ENCODE measurements around the gene TMEM255B. TPM values are rescaled to one million over a fixed set of nuclear protein-coding genes. Genes with fewer than 3 reads are reported as not detected.

The TMEM255B gene
- total and polyA plus RNA-seq, 11 donors: 1.4 to 20.3 (median 4.4) TPM

- no peak for TF ChIP-seq CTCF (IDR thresholded peaks at IDR 0.05)
- TF ChIP-seq POLR2A (IDR thresholded peaks at IDR 0.05): no peak
- 84 to 90% (median 88%) methylated on average over 12 of the region's 12 CpGs for WGBS, 4 donors
- no peak overlapping the region for H3K27ac ChIP-seq
Measured at GRCh38 chr13:113746671-113747070, 12.4 kb upstream of the TMEM255B start.

GRCh38 chr13:113747291-113747833 is 11.7 kb upstream of the TMEM255B start:
- Histone ChIP-seq H3K27ac (peak overlapping the region in 3 of 12 donors; percentile 37 to 55 (median 37)), H3K27me3 (no peaks in the 10 kb centered on the region), H3K36me3 (no peaks in the 10 kb centered on the region), H3K9me3 (no peaks in the 10 kb centered on the region), H3K4me1 (peaks cover 0 to 8% (median 0%) of the 10 kb centered on the region in 12 donors), H3K4me3 (no peak overlapping the region)
- ATAC-seq (peak; percentile 69 to 87 (median 82)), DNase-seq (peak in 3 of 5 donors; percentile 50 to 67 (median 67))
- TF ChIP-seq POLR2A (IDR thresholded peaks at IDR 0.05): no peak
- intact Hi-C loops (cut with DNase I): no loop called here
- 60 to 70% (median 65%) methylated on average over 22 to 25 of the region's 25 CpGs for WGBS, 4 donors

More at GRCh38 chr13:113746671-113747070, 12.4 kb upstream of the TMEM255B start:
- ATAC-seq (no peak), DNase-seq (peak in 1 of 5 donors; percentile 16)
- Histone ChIP-seq H3K27me3 (peaks cover 0 to 3% (median 0%) of the 10 kb centered on the region in 9 donors), H3K4me3 (no peak overlapping the region), H3K36me3 (no peaks in the 10 kb centered on the region), H3K9me3 (no peaks in the 10 kb centered on the region), H3K4me1 (peaks cover 0 to 13% (median 0%) of the 10 kb centered on the region in 12 donors)
- intact Hi-C loops (cut with DNase I): no loop called here

GRCh38 chr13:113748101-113748861 is 10.7 kb upstream of the TMEM255B start:
- DNase-seq (peak in 1 of 5 donors; percentile 57), ATAC-seq (peak; percentile 23 to 85 (median 48))
- H3K27ac ChIP-seq: peak overlapping the region in 1 of 12 donors; percentile 19

GRCh38 chr13:113748862-113749451 is 10.1 kb upstream of the TMEM255B start:
- Histone ChIP-seq H3K27ac (no peak overlapping the region), H3K27me3 (no peaks in the 10 kb centered on the region), H3K36me3 (no peaks in the 10 kb centered on the region), H3K9me3 (no peaks in the 10 kb centered on the region), H3K4me3 (no peak overlapping the region), H3K4me1 (peaks cover 0 to 7% (median 0%) of the 10 kb centered on the region in 12 donors)
- WGBS, 4 donors: 90 to 94% (median 92%) methylated on average over 11 to 22 of the region's 22 CpGs
- DNase-seq (peak in 1 of 5 donors; percentile 33), ATAC-seq (peak in 1 of 4 donors; percentile 23)
- TF ChIP-seq CTCF (IDR thresholded peaks at IDR 0.05) (no peak), POLR2A (IDR thresholded peaks at IDR 0.05) (no peak)
- intact Hi-C loops (cut with DNase I): no loop called here

More at GRCh38 chr13:113748101-113748861, 10.7 kb upstream of the TMEM255B start:
- TF ChIP-seq POLR2A (IDR thresholded peaks at IDR 0.05) (no peak), CTCF (IDR thresholded peaks at IDR 0.05) (no peak)
- Histone ChIP-seq H3K27me3 (no peaks in the 10 kb centered on the region), H3K4me1 (peaks cover 0 to 7% (median 0%) of the 10 kb centered on the region in 12 donors), H3K9me3 (no peaks in the 10 kb centered on the region), H3K4me3 (no peak overlapping the region), H3K36me3 (no peaks in the 10 kb centered on the region)
- intact Hi-C loops (cut with DNase I): no loop called here
- 76 to 83% (median 79%) methylated on average over 24 to 25 of the region's 25 CpGs for WGBS, 4 donors
